ENCODE results near the gene SLC9A9.

The SLC9A9 gene

GRCh38 chr3:143567823-143568222 lies 280.4 kb downstream of the SLC9A9 start:
- Mint-ChIP-seq H3K9me3 (no peaks in the 10 kb centered on the region), H3K4me3 (no peak overlapping the region)

GRCh38 chr3:143565951-143566350 lies 282.3 kb downstream of the SLC9A9 start:
- H3K4me1 Mint-ChIP-seq (ENCODE audit: low read depth) = no peaks in the 10 kb centered on the region
- H3K9me3 Mint-ChIP-seq = no peaks in the 10 kb centered on the region
- H3K4me3 Mint-ChIP-seq = no peak overlapping the region
- H3K27me3 Mint-ChIP-seq = no peaks in the 10 kb centered on the region
- no peaks in the 10 kb centered on the region for H3K36me3 Mint-ChIP-seq (ENCODE audit: low read depth)
- no peak overlapping the region for H3K27ac Mint-ChIP-seq
- DNase-seq = no peak

More at GRCh38 chr3:143567823-143568222, 280.4 kb downstream of the SLC9A9 start:
- Mint-ChIP-seq H3K27me3 (no peaks in the 10 kb centered on the region), H3K27ac (no peak overlapping the region), H3K36me3 (ENCODE audit: low read depth) (no peaks in the 10 kb centered on the region), H3K4me1 (ENCODE audit: low read depth) (no peaks in the 10 kb centered on the region)
- no peak for DNase-seq

GRCh38 chr3:143563786-143564185 lies 284.5 kb downstream of the SLC9A9 start:
- no peak overlapping the region for H3K27ac Mint-ChIP-seq
- no peaks in the 10 kb centered on the region for H3K27me3 Mint-ChIP-seq
- no peak for DNase-seq
- H3K9me3 Mint-ChIP-seq = peaks cover 2% of the 10 kb centered on the region
- no peaks in the 10 kb centered on the region for H3K4me1 Mint-ChIP-seq (ENCODE audit: low read depth)
- H3K36me3 Mint-ChIP-seq (ENCODE audit: low read depth) = peaks cover 8% of the 10 kb centered on the region
- no peak overlapping the region for H3K4me3 Mint-ChIP-seq

GRCh38 chr3:143562789-143563188 lies 285.5 kb downstream of the SLC9A9 start:
- DNase-seq = no peak
- no peak overlapping the region for H3K27ac Mint-ChIP-seq

GRCh38 chr3:143559296-143559695 lies 289.0 kb downstream of the SLC9A9 start:
- Mint-ChIP-seq H3K36me3 (ENCODE audit: low read depth) (peaks cover 24% of the 10 kb centered on the region), H3K4me3 (no peak overlapping the region), H3K27ac (no peak overlapping the region), H3K4me1 (ENCODE audit: low read depth) (no peaks in the 10 kb centered on the region), H3K27me3 (no peaks in the 10 kb centered on the region), H3K9me3 (peaks cover 26% of the 10 kb centered on the region)
- DNase-seq = no peak

More at GRCh38 chr3:143562789-143563188, 285.5 kb downstream of the SLC9A9 start:
- H3K27me3 Mint-ChIP-seq = no peaks in the 10 kb centered on the region
- peaks cover 11% of the 10 kb centered on the region for H3K9me3 Mint-ChIP-seq
- no peak overlapping the region for H3K4me3 Mint-ChIP-seq
- peaks cover 16% of the 10 kb centered on the region for H3K36me3 Mint-ChIP-seq (ENCODE audit: low read depth)
- no peaks in the 10 kb centered on the region for H3K4me1 Mint-ChIP-seq (ENCODE audit: low read depth)

GRCh38 chr3:143552851-143553250 lies 295.4 kb downstream of the SLC9A9 start:
- Mint-ChIP-seq H3K4me3 (no peak overlapping the region), H3K36me3 (ENCODE audit: low read depth) (peaks cover 36% of the 10 kb centered on the region), H3K27me3 (no peaks in the 10 kb centered on the region), H3K4me1 (ENCODE audit: low read depth) (no peaks in the 10 kb centered on the region), H3K27ac (no peak overlapping the region), H3K9me3 (peaks cover 15% of the 10 kb centered on the region)
- no peak for DNase-seq

GRCh38 chr3:143551761-143552160 lies 296.5 kb downstream of the SLC9A9 start:
- H3K36me3 Mint-ChIP-seq (ENCODE audit: low read depth) = peaks cover 31% of the 10 kb centered on the region

GRCh38 chr3:143548861-143549497 lies 299.3 kb downstream of the SLC9A9 start:
- no peaks in the 10 kb centered on the region for H3K4me1 Mint-ChIP-seq (ENCODE audit: low read depth)
- no peaks in the 10 kb centered on the region for H3K9me3 Mint-ChIP-seq
- no peaks in the 10 kb centered on the region for H3K27me3 Mint-ChIP-seq
- H3K36me3 Mint-ChIP-seq (ENCODE audit: low read depth) = peaks cover 32% of the 10 kb centered on the region
- no peak for DNase-seq
- H3K4me3 Mint-ChIP-seq = no peak overlapping the region
- H3K27ac Mint-ChIP-seq = no peak overlapping the region

More at GRCh38 chr3:143551761-143552160, 296.5 kb downstream of the SLC9A9 start:
- no peak overlapping the region for H3K27ac Mint-ChIP-seq
- DNase-seq = no peak
- H3K9me3 Mint-ChIP-seq = peaks cover 7% of the 10 kb centered on the region
- H3K27me3 Mint-ChIP-seq = no peaks in the 10 kb centered on the region
- H3K4me1 Mint-ChIP-seq (ENCODE audit: low read depth) = no peaks in the 10 kb centered on the region
- no peak overlapping the region for H3K4me3 Mint-ChIP-seq

GRCh38 chr3:143548393-143548792 lies 299.9 kb downstream of the SLC9A9 start:
- Mint-ChIP-seq H3K4me1 (ENCODE audit: low read depth) (no peaks in the 10 kb centered on the region), H3K4me3 (no peak overlapping the region), H3K27ac (no peak overlapping the region), H3K9me3 (no peaks in the 10 kb centered on the region), H3K27me3 (no peaks in the 10 kb centered on the region), H3K36me3 (ENCODE audit: low read depth) (peaks cover 32% of the 10 kb centered on the region)
- DNase-seq = no peak

- no peak for DNase-seq
- Mint-ChIP-seq H3K4me3 (no peak overlapping the region), H3K27ac (no peak overlapping the region), H3K4me1 (ENCODE audit: low read depth) (peaks cover 28% of the 10 kb centered on the region), H3K27me3 (no peaks in the 10 kb centered on the region), H3K36me3 (ENCODE audit: low read depth) (no peaks in the 10 kb centered on the region), H3K9me3 (no peaks in the 10 kb centered on the region)
These were observed 309.7 kb downstream of the SLC9A9 start for GRCh38 chr3:143538577-143538981.

GRCh38 chr3:143538061-143538460 lies 310.2 kb downstream of the SLC9A9 start:
- H3K27ac Mint-ChIP-seq = no peak overlapping the region

GRCh38 chr3:143536817-143537535 lies 311.3 kb downstream of the SLC9A9 start:
- H3K9me3 Mint-ChIP-seq = no peaks in the 10 kb centered on the region
- no peak overlapping the region for H3K4me3 Mint-ChIP-seq
- H3K4me1 Mint-ChIP-seq (ENCODE audit: low read depth) = peaks cover 28% of the 10 kb centered on the region
- no peak for DNase-seq
- no peaks in the 10 kb centered on the region for H3K36me3 Mint-ChIP-seq (ENCODE audit: low read depth)
- no peak overlapping the region for H3K27ac Mint-ChIP-seq
- H3K27me3 Mint-ChIP-seq = no peaks in the 10 kb centered on the region

More at GRCh38 chr3:143538061-143538460, 310.2 kb downstream of the SLC9A9 start:
- H3K9me3 Mint-ChIP-seq = no peaks in the 10 kb centered on the region
- H3K4me1 Mint-ChIP-seq (ENCODE audit: low read depth) = peaks cover 28% of the 10 kb centered on the region
- H3K36me3 Mint-ChIP-seq (ENCODE audit: low read depth) = no peaks in the 10 kb centered on the region
- DNase-seq = no peak
- H3K27me3 Mint-ChIP-seq = no peaks in the 10 kb centered on the region
- no peak overlapping the region for H3K4me3 Mint-ChIP-seq

GRCh38 chr3:143535994-143536784 lies 312.1 kb downstream of the SLC9A9 start:
- peak overlapping the region; percentile 64 for H3K27ac Mint-ChIP-seq
- no peaks in the 10 kb centered on the region for H3K27me3 Mint-ChIP-seq

GRCh38 chr3:143533391-143533790 lies 314.9 kb downstream of the SLC9A9 start:
- H3K27ac Mint-ChIP-seq = no peak overlapping the region
- DNase-seq = no peak
- no peaks in the 10 kb centered on the region for H3K9me3 Mint-ChIP-seq
- H3K36me3 Mint-ChIP-seq (ENCODE audit: low read depth) = no peaks in the 10 kb centered on the region
- no peaks in the 10 kb centered on the region for H3K27me3 Mint-ChIP-seq
- H3K4me1 Mint-ChIP-seq (ENCODE audit: low read depth) = peaks cover 32% of the 10 kb centered on the region
- H3K4me3 Mint-ChIP-seq = no peak overlapping the region

More at GRCh38 chr3:143535994-143536784, 312.1 kb downstream of the SLC9A9 start:
- Mint-ChIP-seq H3K9me3 (no peaks in the 10 kb centered on the region), H3K4me1 (ENCODE audit: low read depth) (peaks cover 28% of the 10 kb centered on the region), H3K36me3 (ENCODE audit: low read depth) (no peaks in the 10 kb centered on the region), H3K4me3 (no peak overlapping the region)
- DNase-seq = no peak

All from activated T-cell treated with anti-CD3 and anti-CD28 coated beads, Interleukin-2, amount 50 U/mL, for 24 hours (primary cell).